Neuronal stem cell (in vitro differentiated cells): ENCODE measurements around the gene ANKRD35.

Source experiments
- DNase-seq: peaks from one replicate; pipeline ENCODE4 v3.0.0-alpha.2; 2013; ENCODE audit warnings: low spot score
- H2AFZ ChIP-seq: one replicate; pipeline ENCODE4 v1.6.1; 2013; ENCODE audit warnings: mild to moderate bottlenecking, low read length, inconsistent platforms
- H2AK5ac ChIP-seq: 2 replicates; pipeline ENCODE4 v1.6.1; 2013; ENCODE audit warnings: low read depth, mild to moderate bottlenecking, inconsistent platforms, low read length, moderate library complexity, mixed read lengths
- H2BK120ac ChIP-seq: 2 replicates; pipeline ENCODE4 v1.6.1; 2013; ENCODE audit warnings: low read depth, mild to moderate bottlenecking, inconsistent platforms, low read length, moderate library complexity, mixed read lengths
- H2BK12ac ChIP-seq: one replicate; pipeline ENCODE4 v1.6.1; 2013; ENCODE audit warnings: low read length, inconsistent platforms
- H2BK15ac ChIP-seq: 2 replicates; pipeline ENCODE4 v1.6.1; 2013; ENCODE audit warnings: mild to moderate bottlenecking, low read length, inconsistent platforms, mixed read lengths
- H2BK5ac ChIP-seq: one replicate; pipeline ENCODE4 v1.6.1; 2013; ENCODE audit warnings: inconsistent platforms, mild to moderate bottlenecking, low read length, moderate library complexity
- H3K14ac ChIP-seq: one replicate; pipeline ENCODE4 v1.6.1; 2013; ENCODE audit warnings: low read length, inconsistent platforms
- H3K18ac ChIP-seq: 2 replicates; pipeline ENCODE4 v1.6.1; 2013; ENCODE audit warnings: low read length, inconsistent platforms
- H3K23ac ChIP-seq: 2 replicates; pipeline ENCODE4 v1.6.1; 2013; ENCODE audit warnings: low read depth, mild to moderate bottlenecking, mixed read lengths, low read length, inconsistent platforms; ENCODE audit not compliant: poor library complexity
- H3K27ac ChIP-seq: replicated peaks from 3 replicates; pipeline ENCODE4 v1.5.1; 2013; ENCODE audit warnings: low read length, inconsistent platforms
- H3K27me3 ChIP-seq, 3 experiments: 2 replicates each; pipeline ENCODE4 v1.6.1; 2013; ENCODE audit warnings: low read length in 3 of 3, mild to moderate bottlenecking in 2 of 3, inconsistent platforms in 1 of 3, low read depth in 1 of 3, mixed read lengths in 1 of 3, moderate library complexity in 1 of 3; ENCODE audit not compliant: control insufficient read depth in 3 of 3, insufficient read depth in 3 of 3
- H3K36me3 ChIP-seq, 2 donors: replicated peaks in 1 of 2; 2 replicates each; pipeline ENCODE4 v1.6.1; 2013; ENCODE audit warnings: low read length in 2 of 2; ENCODE audit not compliant: control insufficient read depth in 2 of 2, insufficient read depth in 2 of 2
- H3K4ac ChIP-seq: 2 replicates; pipeline ENCODE4 v1.6.1; 2013; ENCODE audit warnings: inconsistent platforms, mild to moderate bottlenecking, low read length, moderate library complexity
- H3K4me1 ChIP-seq, 2 donors: 1 replicate in 1 of 2; 2 replicates in 1 of 2; pipeline ENCODE4 v1.6.1; 2013; ENCODE audit warnings: low read length in 2 of 2, low read depth in 1 of 2; ENCODE audit not compliant: control insufficient read depth in 2 of 2, insufficient read depth in 1 of 2
- H3K4me2 ChIP-seq: one replicate; pipeline ENCODE4 v1.6.1; 2013; ENCODE audit warnings: mild to moderate bottlenecking, low read length, inconsistent platforms; ENCODE audit not compliant: insufficient read depth, poor library complexity, severe bottlenecking
- H3K4me3 ChIP-seq, 2 donors: 2 replicates each; pipeline ENCODE4 v1.5.1; 2013; ENCODE audit warnings: low read length in 2 of 2, mild to moderate bottlenecking in 2 of 2, inconsistent platforms in 1 of 2, moderate library complexity in 1 of 2
- H3K79me1 ChIP-seq: one replicate; pipeline ENCODE4 v1.6.1; 2013; ENCODE audit warnings: low read depth, mild to moderate bottlenecking, inconsistent platforms, low read length, moderate library complexity
- H3K9ac ChIP-seq: one replicate; pipeline ENCODE4 v1.6.1; 2013; ENCODE audit warnings: mild to moderate bottlenecking, low read depth, low read length, inconsistent platforms; ENCODE audit not compliant: poor library complexity
- H3K9me3 ChIP-seq, 2 donors: replicated peaks in 1 of 2; 2 replicates each; pipeline versions ENCODE3 to v1.6.1; 2013; ENCODE audit warnings: low read length in 2 of 2, mild to moderate bottlenecking in 2 of 2, inconsistent platforms in 1 of 2, low read depth in 1 of 2, mixed read lengths in 1 of 2, moderate library complexity in 1 of 2; ENCODE audit not compliant: control insufficient read depth in 2 of 2, insufficient read depth in 1 of 2
- H4K8ac ChIP-seq: one replicate; pipeline ENCODE4 v1.6.1; 2013; ENCODE audit warnings: low read depth, mild to moderate bottlenecking, inconsistent platforms, low read length, moderate library complexity
- H4K91ac ChIP-seq: one replicate; pipeline ENCODE4 v1.6.1; 2013; ENCODE audit warnings: low read length, low read depth, mild to moderate bottlenecking, inconsistent platforms; ENCODE audit not compliant: poor library complexity
- WGBS, 2 donors: extraction: QIAGEN DNeasy Blood & Tissue Kit; methylation state at CpG; one replicate each; pipeline ENCODE4 v1.1.7; 2013; ENCODE audit warnings: missing lambda C conversion rate in 2 of 2, mixed read lengths in 1 of 2; ENCODE audit not compliant: insufficient read length in 2 of 2, insufficient replicate concordance in 1 of 2; ENCODE audit errors: extremely low coverage in 2 of 2; 5-methylcytosine and 5-hydroxymethylcytosine counted together

Gene ANKRD35

GRCh38 chr1:145855426-145855948, 30.2 kb downstream of the ANKRD35 start:
- WGBS, 2 donors, result no CpG with 5 or more reads among the region's 7 CpGs
- Histone ChIP-seq H3K23ac (no peak overlapping the region), H2BK5ac (no peak overlapping the region)

GRCh38 chr1:145849356-145850160, 36.1 kb downstream of the ANKRD35 start:
- Histone ChIP-seq H4K8ac (no peak overlapping the region), H4K91ac (no peak overlapping the region), H3K14ac (no peak overlapping the region), H3K4me2 (no peak overlapping the region), H3K36me3 (peaks cover 42 to 65% of the 10 kb centered on the region in 2 donors), H3K4me1 (peaks cover 0 to 4% of the 10 kb centered on the region in 2 donors), H3K27ac (no peak overlapping the region), H2AFZ (no peak overlapping the region), H3K18ac (no peak overlapping the region), H3K4ac (no peak overlapping the region), H2BK120ac (no peak overlapping the region), H3K27me3 (no peaks in the 10 kb centered on the region), H3K23ac (no peak overlapping the region), H2AK5ac (no peak overlapping the region), H3K9me3 (peaks cover 0 to 2% of the 10 kb centered on the region in 2 donors), H2BK12ac (no peak overlapping the region), H2BK15ac (no peak overlapping the region), H3K4me3 (no peak overlapping the region), H2BK5ac (no peak overlapping the region), H3K79me1 (no peaks in the 10 kb centered on the region), H3K9ac (no peak overlapping the region)
- no CpG with 5 or more reads among the region's 15 CpGs for WGBS, 2 donors
- DNase-seq, result no peak

More at GRCh38 chr1:145855426-145855948, 30.2 kb downstream of the ANKRD35 start:
- Histone ChIP-seq H3K79me1 (peaks cover 4% of the 10 kb centered on the region), H3K18ac (no peak overlapping the region), H3K27ac (no peak overlapping the region), H2AFZ (no peak overlapping the region), H3K4me3 (no peak overlapping the region), H2AK5ac (no peak overlapping the region), H3K4me1 (peaks cover 3 to 6% of the 10 kb centered on the region in 2 donors), H3K9me3 (peaks cover 0 to 2% of the 10 kb centered on the region in 2 donors), H2BK120ac (no peak overlapping the region), H3K27me3 (no peaks in the 10 kb centered on the region), H4K8ac (no peak overlapping the region), H2BK15ac (no peak overlapping the region), H3K36me3 (peaks cover 39 to 64% of the 10 kb centered on the region in 2 donors), H4K91ac (no peak overlapping the region), H3K4me2 (no peak overlapping the region), H2BK12ac (no peak overlapping the region), H3K14ac (no peak overlapping the region), H3K9ac (no peak overlapping the region), H3K4ac (no peak overlapping the region)
- DNase-seq, result no peak

- Histone ChIP-seq H3K36me3 (peaks cover 32 to 63% of the 10 kb centered on the region in 2 donors), H3K4me1 (peaks cover 0 to 4% of the 10 kb centered on the region in 2 donors), H3K9ac (no peak overlapping the region), H2BK12ac (no peak overlapping the region), H3K79me1 (no peaks in the 10 kb centered on the region), H3K27me3 (no peaks in the 10 kb centered on the region), H2AFZ (no peak overlapping the region), H3K9me3 (peaks cover 0 to 2% of the 10 kb centered on the region in 2 donors), H2BK120ac (no peak overlapping the region), H3K27ac (no peak overlapping the region), H3K4ac (no peak overlapping the region), H4K91ac (no peak overlapping the region), H3K4me3 (no peak overlapping the region), H3K14ac (no peak overlapping the region), H3K23ac (no peak overlapping the region), H2BK5ac (no peak overlapping the region), H2BK15ac (no peak overlapping the region), H3K18ac (no peak overlapping the region), H3K4me2 (no peak overlapping the region), H2AK5ac (no peak overlapping the region), H4K8ac (no peak overlapping the region)
- no peak for DNase-seq
- no CpG with 5 or more reads among the region's 3 CpGs for WGBS, 2 donors
Observed at GRCh38 chr1:145847827-145848226, 37.8 kb downstream of the ANKRD35 start.

- Histone ChIP-seq H4K8ac (no peak overlapping the region), H2AFZ (peak overlapping the region; percentile 95), H3K23ac (peak overlapping the region; percentile 56), H3K79me1 (no peaks in the 10 kb centered on the region), H4K91ac (no peak overlapping the region), H3K14ac (no peak overlapping the region), H2BK120ac (peak overlapping the region; percentile 85), H3K27me3 (no peaks in the 10 kb centered on the region), H3K18ac (peak overlapping the region; percentile 97), H3K9ac (peak overlapping the region; percentile 83), H3K4me2 (peak overlapping the region; percentile 99), H3K27ac (no peak overlapping the region), H3K4ac (no peak overlapping the region), H2BK15ac (peak overlapping the region; percentile 88), H2BK5ac (no peak overlapping the region), H2AK5ac (peak overlapping the region; percentile 61), H3K4me3 (peak overlapping the region; percentile 46 to 85), H3K36me3 (peaks cover 29 to 66% of the 10 kb centered on the region in 2 donors), H3K4me1 (peaks cover 0 to 4% of the 10 kb centered on the region in 2 donors), H3K9me3 (peaks cover 0 to 2% of the 10 kb centered on the region in 2 donors), H2BK12ac (no peak overlapping the region)
- no CpG with 5 or more reads among the region's 3 CpGs for WGBS, 2 donors
- DNase-seq, result peak; percentile 32
Observed at GRCh38 chr1:145846201-145846612, 39.5 kb downstream of the ANKRD35 start.
